MM.1S (cell line): Measurements from ENCODE around the gene CHSY1.

ENCODE experiments used
- CTCF ChIP-seq: fragments of 300-600 bp; sonication (generic); IDR thresholded peaks from 2 replicates; pipeline ENCODE4 v1.5.1; 2016; ENCODE audit warnings: antibody characterized with exemption, low read length, mixed read lengths
- EZH2 ChIP-seq: fragments of 300-600 bp; sonication (generic); optimal IDR thresholded peaks from 2 replicates; pipeline ENCODE3; 2017; ENCODE audit warnings: low read depth, mild to moderate bottlenecking, antibody characterized with exemption, low read length, mixed read lengths
- EZH2phosphoT487 ChIP-seq: fragments of 300-600 bp; sonication (generic); IDR thresholded peaks from 2 replicates; pipeline ENCODE4 v1.6.1; 2018; ENCODE audit warnings: antibody characterized with exemption, low read length

- TF ChIP-seq CTCF (no peak), EZH2phosphoT487 (no peak), EZH2 (no peak)
These were observed 72.9 kb downstream of the CHSY1 start for GRCh38 chr15:101178931-101179330.
